Neural progenitor cell (in vitro differentiated cells): ENCODE data around the gene DNAH10. TPM values are rescaled to one million over a fixed set of nuclear protein-coding genes. Genes with fewer than 3 reads are reported as not detected.

ENCODE experiments used
- DNase-seq: peaks from one replicate; pipeline ENCODE4 v3.0.0-alpha.2; 2016; ENCODE audit warnings: low spot score
- H2AFZ ChIP-seq: fragments of 200-600 bp; sonication (generic); replicated peaks from 2 replicates; pipeline ENCODE4 v1.6.1; 2016; ENCODE audit warnings: antibody characterized with exemption
- H3F3A ChIP-seq: fragments of 200-600 bp; sonication (generic); 2 replicates; pipeline ENCODE4 v1.6.1; 2016; ENCODE audit warnings: antibody characterized with exemption, low read depth
- H3K27ac ChIP-seq: fragments of 200-600 bp; sonication (generic); 2 replicates; pipeline ENCODE4 v1.5.1; 2016; ENCODE audit warnings: mild to moderate bottlenecking
- H3K27me3 ChIP-seq: fragments of 200-600 bp; sonication (generic); 2 replicates; pipeline ENCODE4 v1.6.1; 2016; ENCODE audit warnings: mild to moderate bottlenecking, moderate library complexity
- H3K36me3 ChIP-seq: fragments of 200-600 bp; sonication (generic); 2 replicates; pipeline ENCODE4 v1.5.1; 2016
- H3K4me1 ChIP-seq: fragments of 200-600 bp; sonication (generic); 2 replicates; pipeline ENCODE4 v1.6.1; 2016; ENCODE audit warnings: mixed run types
- H3K4me2 ChIP-seq: fragments of 200-600 bp; sonication (generic); 2 replicates; pipeline ENCODE4 v1.6.1; 2016
- H3K4me3 ChIP-seq: fragments of 200-600 bp; sonication (generic); 2 replicates; pipeline ENCODE4 v1.5.1; 2016
- H3K79me2 ChIP-seq: fragments of 200-600 bp; sonication (generic); 2 replicates; pipeline ENCODE4 v1.6.1; 2016; ENCODE audit warnings: low read depth
- H3K9ac ChIP-seq: fragments of 200-600 bp; sonication (generic); 2 replicates; pipeline ENCODE4 v1.6.1; 2016
- H3K9me3 ChIP-seq: fragments of 200-600 bp; sonication (generic); 2 replicates; pipeline ENCODE4 v1.5.1; 2016; ENCODE audit warnings: low read depth
- H4K20me1 ChIP-seq: fragments of 200-600 bp; sonication (generic); 2 replicates; pipeline ENCODE4 v1.6.1; 2016; ENCODE audit warnings: low read depth
- H3K27ac Mint-ChIP-seq: 3 replicates; pipeline ENCODE4 v1.8.0; 2021; ENCODE audit warnings: mixed read lengths
- H3K27me3 Mint-ChIP-seq: 2 replicates; pipeline ENCODE4 v1.8.0; 2022; ENCODE audit warnings: low read depth, mild to moderate bottlenecking, inconsistent platforms, moderate library complexity, mixed read lengths; ENCODE audit not compliant: insufficient read depth
- H3K36me3 Mint-ChIP-seq: 3 replicates; pipeline ENCODE4 v1.8.0; 2021; ENCODE audit warnings: mixed read lengths
- H3K4me1 Mint-ChIP-seq: 3 replicates; pipeline ENCODE4 v1.8.0; 2021; ENCODE audit warnings: mixed read lengths
- H3K4me3 Mint-ChIP-seq: 3 replicates; pipeline ENCODE4 v1.8.0; 2021; ENCODE audit warnings: mild to moderate bottlenecking, moderate library complexity, mixed read lengths
- H3K9me3 Mint-ChIP-seq: 3 replicates; pipeline ENCODE4 v1.8.0; 2020; ENCODE audit warnings: mixed read lengths
- EZH2 ChIP-seq: fragments of 200-600 bp; sonication (generic); IDR thresholded peaks from 2 replicates; pipeline ENCODE4 v1.6.1; 2017; ENCODE audit warnings: antibody characterized with exemption, mild to moderate bottlenecking, moderate library complexity
- EZH2phosphoT487 ChIP-seq: fragments of 200-600 bp; sonication (generic); IDR thresholded peaks from 2 replicates; pipeline ENCODE4 v1.6.1; 2017; ENCODE audit warnings: antibody characterized with exemption
- total RNA-seq: library from RNA; depleted of rRNA; stranded (reverse); fragments of >200 nt; gene quantifications from 2 replicates; pipeline ENCODE4 v1.2.3, GENCODE V29; 2015; ENCODE audit warnings: low replicate concordance
- TF ChIP-seq, protein P1 (sequence below): fragments of 200-600 bp; sonication (generic); IDR thresholded peaks from 2 replicates; pipeline ENCODE4 v1.5.1; 2017; ENCODE audit warnings: antibody characterized with exemption, mild to moderate bottlenecking

The DNAH10 gene
- total RNA-seq, 1 donor from 2014 or later: 0.26 TPM

DNA sequence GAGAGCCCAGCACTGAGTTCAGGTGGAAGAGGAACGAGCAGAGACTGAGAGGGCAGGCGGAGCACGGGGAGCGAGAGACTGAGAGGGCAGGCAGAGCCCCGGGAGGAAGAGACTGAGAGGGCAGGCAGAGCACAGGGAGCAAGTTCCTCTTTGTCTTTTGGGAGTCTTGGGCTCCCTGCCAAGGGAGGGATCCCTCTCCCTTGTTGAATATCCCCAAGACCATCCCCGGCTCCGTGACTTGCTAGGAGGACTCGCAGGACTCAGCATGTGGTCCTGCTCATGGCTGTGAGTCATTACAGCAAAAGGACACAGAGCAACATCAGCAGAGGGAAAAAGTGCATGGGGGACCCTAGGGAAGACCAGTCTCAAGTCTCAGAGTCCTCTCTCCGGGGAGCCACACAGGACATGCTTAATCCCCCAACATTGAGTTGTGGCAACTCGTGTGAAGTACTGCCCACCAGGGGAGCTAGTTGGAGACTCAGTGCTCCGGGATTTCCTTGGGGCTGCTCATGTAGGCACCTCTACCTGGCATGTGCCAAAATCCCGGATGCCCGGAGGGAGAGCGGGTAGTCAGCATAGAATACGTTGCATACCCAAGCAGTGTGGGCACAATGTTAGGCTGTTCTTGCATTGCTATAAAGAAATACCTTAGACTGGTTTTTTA is 129.5 kb downstream of the DNAH10 start:
- no peak overlapping the region for H3K27ac ChIP-seq
- H3K27me3 ChIP-seq: peaks cover 33% of the 10 kb centered on the region
- Mint-ChIP-seq H3K9me3 (no peaks in the 10 kb centered on the region), H3K4me3 (no peak overlapping the region), H3K27ac (peak overlapping the region; percentile 8), H3K36me3 (no peaks in the 10 kb centered on the region), H3K27me3 (peaks cover 6% of the 10 kb centered on the region), H3K4me1 (peaks cover 10% of the 10 kb centered on the region)
- H4K20me1 ChIP-seq: no peaks in the 10 kb centered on the region
- no peak overlapping the region for H3K9ac ChIP-seq
- H3K4me1 ChIP-seq: peaks cover 5% of the 10 kb centered on the region
- peak; percentile 15 for DNase-seq
- TF ChIP-seq EZH2 (no peak), EZH2phosphoT487 (no peak)
- TF ChIP-seq, protein P1, sequence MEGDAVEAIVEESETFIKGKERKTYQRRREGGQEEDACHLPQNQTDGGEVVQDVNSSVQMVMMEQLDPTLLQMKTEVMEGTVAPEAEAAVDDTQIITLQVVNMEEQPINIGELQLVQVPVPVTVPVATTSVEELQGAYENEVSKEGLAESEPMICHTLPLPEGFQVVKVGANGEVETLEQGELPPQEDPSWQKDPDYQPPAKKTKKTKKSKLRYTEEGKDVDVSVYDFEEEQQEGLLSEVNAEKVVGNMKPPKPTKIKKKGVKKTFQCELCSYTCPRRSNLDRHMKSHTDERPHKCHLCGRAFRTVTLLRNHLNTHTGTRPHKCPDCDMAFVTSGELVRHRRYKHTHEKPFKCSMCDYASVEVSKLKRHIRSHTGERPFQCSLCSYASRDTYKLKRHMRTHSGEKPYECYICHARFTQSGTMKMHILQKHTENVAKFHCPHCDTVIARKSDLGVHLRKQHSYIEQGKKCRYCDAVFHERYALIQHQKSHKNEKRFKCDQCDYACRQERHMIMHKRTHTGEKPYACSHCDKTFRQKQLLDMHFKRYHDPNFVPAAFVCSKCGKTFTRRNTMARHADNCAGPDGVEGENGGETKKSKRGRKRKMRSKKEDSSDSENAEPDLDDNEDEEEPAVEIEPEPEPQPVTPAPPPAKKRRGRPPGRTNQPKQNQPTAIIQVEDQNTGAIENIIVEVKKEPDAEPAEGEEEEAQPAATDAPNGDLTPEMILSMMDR: no peak
- no peak overlapping the region for H2AFZ ChIP-seq
- H3F3A ChIP-seq: no peaks in the 10 kb centered on the region
- no peaks in the 10 kb centered on the region for H3K36me3 ChIP-seq
- H3K4me3 ChIP-seq: no peak overlapping the region
- H3K4me2 ChIP-seq: no peak overlapping the region
- no peaks in the 10 kb centered on the region for H3K79me2 ChIP-seq
- no peaks in the 10 kb centered on the region for H3K9me3 ChIP-seq

GRCh38 chr12:123892180-123892559 is 130.1 kb downstream of the DNAH10 start:
- peaks cover 28% of the 10 kb centered on the region for H3K27me3 ChIP-seq
- H3K27me3 Mint-ChIP-seq: peaks cover 11% of the 10 kb centered on the region
- no peak overlapping the region for H3K27ac Mint-ChIP-seq
- H3K4me2 ChIP-seq: no peak overlapping the region
- no peak overlapping the region for H3K4me3 ChIP-seq
- H3K4me1 Mint-ChIP-seq: peaks cover 14% of the 10 kb centered on the region
- H2AFZ ChIP-seq: no peak overlapping the region
- H3K27ac ChIP-seq: no peak overlapping the region
- H3K4me3 Mint-ChIP-seq: no peak overlapping the region
- H4K20me1 ChIP-seq: no peaks in the 10 kb centered on the region
- TF ChIP-seq, protein P1: no peak
- no peak for TF ChIP-seq EZH2phosphoT487
- TF ChIP-seq EZH2: no peak
- no peak overlapping the region for H3K9ac ChIP-seq
- H3F3A ChIP-seq: no peaks in the 10 kb centered on the region
- H3K79me2 ChIP-seq: no peaks in the 10 kb centered on the region
- H3K9me3 Mint-ChIP-seq: no peaks in the 10 kb centered on the region
- peaks cover 6% of the 10 kb centered on the region for H3K4me1 ChIP-seq
- H3K36me3 Mint-ChIP-seq: no peaks in the 10 kb centered on the region
- H3K36me3 ChIP-seq: no peaks in the 10 kb centered on the region
- no peaks in the 10 kb centered on the region for H3K9me3 ChIP-seq
- no peak for DNase-seq

- H2AFZ ChIP-seq: no peak overlapping the region
- no peak overlapping the region for H3K4me3 ChIP-seq
- H3F3A ChIP-seq: no peaks in the 10 kb centered on the region
- H3K4me2 ChIP-seq: no peak overlapping the region
- no peaks in the 10 kb centered on the region for H4K20me1 ChIP-seq
- no peak overlapping the region for H3K4me3 Mint-ChIP-seq
- H3K36me3 ChIP-seq: no peaks in the 10 kb centered on the region
- no peak overlapping the region for H3K27ac ChIP-seq
- no peaks in the 10 kb centered on the region for H3K9me3 ChIP-seq
- no peaks in the 10 kb centered on the region for H3K36me3 Mint-ChIP-seq
- H3K9ac ChIP-seq: no peak overlapping the region
- no peak overlapping the region for H3K27ac Mint-ChIP-seq
- H3K9me3 Mint-ChIP-seq: no peaks in the 10 kb centered on the region
- peaks cover 6% of the 10 kb centered on the region for H3K4me1 ChIP-seq
- H3K79me2 ChIP-seq: no peaks in the 10 kb centered on the region
- H3K4me1 Mint-ChIP-seq: peaks cover 14% of the 10 kb centered on the region
- H3K27me3 ChIP-seq: peaks cover 24% of the 10 kb centered on the region
- peaks cover 12% of the 10 kb centered on the region for H3K27me3 Mint-ChIP-seq
- no peak for TF ChIP-seq EZH2phosphoT487
- DNase-seq: no peak
These were observed 130.8 kb downstream of the DNAH10 start for GRCh38 chr12:123892853-123893252.

DNA sequence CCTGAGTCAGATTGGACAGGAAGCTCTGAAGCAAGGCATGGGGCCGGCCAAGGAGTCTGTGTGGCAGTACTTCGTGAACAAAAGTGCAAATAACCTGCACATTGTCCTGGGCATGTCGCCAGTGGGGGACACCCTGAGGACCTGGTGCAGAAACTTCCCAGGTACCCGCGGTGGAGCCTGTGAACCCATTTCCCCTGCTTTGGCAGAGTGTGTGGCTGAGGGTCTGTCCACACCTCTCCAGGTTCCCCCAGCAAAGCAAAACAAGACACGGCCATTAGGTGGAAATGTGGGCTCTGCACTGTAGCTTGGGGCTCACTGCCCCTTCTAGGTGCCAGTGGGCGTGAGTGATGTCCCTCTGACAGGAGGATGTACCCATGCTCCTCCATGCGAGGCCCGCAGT is 131.2 kb downstream of the DNAH10 start:
- H3K27me3 Mint-ChIP-seq: peaks cover 14% of the 10 kb centered on the region
- peaks cover 14% of the 10 kb centered on the region for H3K4me1 Mint-ChIP-seq
- Histone ChIP-seq H3K79me2 (no peaks in the 10 kb centered on the region), H3K36me3 (no peaks in the 10 kb centered on the region), H3K9ac (no peak overlapping the region), H3K27me3 (peaks cover 19% of the 10 kb centered on the region), H3K27ac (no peak overlapping the region), H3K4me3 (no peak overlapping the region), H3F3A (no peaks in the 10 kb centered on the region), H3K4me2 (no peak overlapping the region), H2AFZ (no peak overlapping the region), H3K4me1 (peaks cover 6% of the 10 kb centered on the region), H4K20me1 (no peaks in the 10 kb centered on the region), H3K9me3 (no peaks in the 10 kb centered on the region)
- no peaks in the 10 kb centered on the region for H3K36me3 Mint-ChIP-seq
- DNase-seq: no peak
- H3K4me3 Mint-ChIP-seq: no peak overlapping the region
- H3K27ac Mint-ChIP-seq: no peak overlapping the region
- H3K9me3 Mint-ChIP-seq: no peaks in the 10 kb centered on the region
- TF ChIP-seq, protein P1: no peak
- TF ChIP-seq EZH2 (no peak), EZH2phosphoT487 (no peak)
